Neuronal stem cell (in vitro differentiated cells): ENCODE data around the gene ITPRIPL2.

ENCODE experiments used
- DNase-seq: peaks from one replicate; pipeline ENCODE4 v3.0.0-alpha.2; 2013; ENCODE audit warnings: low spot score
- H2AFZ ChIP-seq: one replicate; pipeline ENCODE4 v1.6.1; 2013; ENCODE audit warnings: mild to moderate bottlenecking, low read length, inconsistent platforms
- H2AK5ac ChIP-seq: 2 replicates; pipeline ENCODE4 v1.6.1; 2013; ENCODE audit warnings: low read depth, mild to moderate bottlenecking, inconsistent platforms, low read length, moderate library complexity, mixed read lengths
- H2BK120ac ChIP-seq: 2 replicates; pipeline ENCODE4 v1.6.1; 2013; ENCODE audit warnings: low read depth, mild to moderate bottlenecking, inconsistent platforms, low read length, moderate library complexity, mixed read lengths
- H2BK12ac ChIP-seq: one replicate; pipeline ENCODE4 v1.6.1; 2013; ENCODE audit warnings: low read length, inconsistent platforms
- H2BK15ac ChIP-seq: 2 replicates; pipeline ENCODE4 v1.6.1; 2013; ENCODE audit warnings: mild to moderate bottlenecking, low read length, inconsistent platforms, mixed read lengths
- H2BK5ac ChIP-seq: one replicate; pipeline ENCODE4 v1.6.1; 2013; ENCODE audit warnings: inconsistent platforms, mild to moderate bottlenecking, low read length, moderate library complexity
- H3K14ac ChIP-seq: one replicate; pipeline ENCODE4 v1.6.1; 2013; ENCODE audit warnings: low read length, inconsistent platforms
- H3K18ac ChIP-seq: 2 replicates; pipeline ENCODE4 v1.6.1; 2013; ENCODE audit warnings: low read length, inconsistent platforms
- H3K23ac ChIP-seq: 2 replicates; pipeline ENCODE4 v1.6.1; 2013; ENCODE audit warnings: low read depth, mild to moderate bottlenecking, mixed read lengths, low read length, inconsistent platforms; ENCODE audit not compliant: poor library complexity
- H3K27ac ChIP-seq: replicated peaks from 3 replicates; pipeline ENCODE4 v1.5.1; 2013; ENCODE audit warnings: low read length, inconsistent platforms
- H3K27me3 ChIP-seq, 3 experiments: 2 replicates each; pipeline ENCODE4 v1.6.1; 2013; ENCODE audit warnings: low read length in 3 of 3, mild to moderate bottlenecking in 2 of 3, inconsistent platforms in 1 of 3, low read depth in 1 of 3, mixed read lengths in 1 of 3, moderate library complexity in 1 of 3; ENCODE audit not compliant: control insufficient read depth in 3 of 3, insufficient read depth in 3 of 3
- H3K36me3 ChIP-seq, 2 donors: replicated peaks in 1 of 2; 2 replicates each; pipeline ENCODE4 v1.6.1; 2013; ENCODE audit warnings: low read length in 2 of 2; ENCODE audit not compliant: control insufficient read depth in 2 of 2, insufficient read depth in 2 of 2
- H3K4ac ChIP-seq: 2 replicates; pipeline ENCODE4 v1.6.1; 2013; ENCODE audit warnings: inconsistent platforms, mild to moderate bottlenecking, low read length, moderate library complexity
- H3K4me1 ChIP-seq, 2 donors: 1 replicate in 1 of 2; 2 replicates in 1 of 2; pipeline ENCODE4 v1.6.1; 2013; ENCODE audit warnings: low read length in 2 of 2, low read depth in 1 of 2; ENCODE audit not compliant: control insufficient read depth in 2 of 2, insufficient read depth in 1 of 2
- H3K4me2 ChIP-seq: one replicate; pipeline ENCODE4 v1.6.1; 2013; ENCODE audit warnings: mild to moderate bottlenecking, low read length, inconsistent platforms; ENCODE audit not compliant: insufficient read depth, poor library complexity, severe bottlenecking
- H3K4me3 ChIP-seq, 2 donors: 2 replicates each; pipeline ENCODE4 v1.5.1; 2013; ENCODE audit warnings: low read length in 2 of 2, mild to moderate bottlenecking in 2 of 2, inconsistent platforms in 1 of 2, moderate library complexity in 1 of 2
- H3K79me1 ChIP-seq: one replicate; pipeline ENCODE4 v1.6.1; 2013; ENCODE audit warnings: low read depth, mild to moderate bottlenecking, inconsistent platforms, low read length, moderate library complexity
- H3K9ac ChIP-seq: one replicate; pipeline ENCODE4 v1.6.1; 2013; ENCODE audit warnings: mild to moderate bottlenecking, low read depth, low read length, inconsistent platforms; ENCODE audit not compliant: poor library complexity
- H3K9me3 ChIP-seq, 2 donors: replicated peaks in 1 of 2; 2 replicates each; pipeline versions ENCODE3 to v1.6.1; 2013; ENCODE audit warnings: low read length in 2 of 2, mild to moderate bottlenecking in 2 of 2, inconsistent platforms in 1 of 2, low read depth in 1 of 2, mixed read lengths in 1 of 2, moderate library complexity in 1 of 2; ENCODE audit not compliant: control insufficient read depth in 2 of 2, insufficient read depth in 1 of 2
- H4K8ac ChIP-seq: one replicate; pipeline ENCODE4 v1.6.1; 2013; ENCODE audit warnings: low read depth, mild to moderate bottlenecking, inconsistent platforms, low read length, moderate library complexity
- H4K91ac ChIP-seq: one replicate; pipeline ENCODE4 v1.6.1; 2013; ENCODE audit warnings: low read length, low read depth, mild to moderate bottlenecking, inconsistent platforms; ENCODE audit not compliant: poor library complexity
- WGBS, 2 donors: extraction: QIAGEN DNeasy Blood & Tissue Kit; methylation state at CpG; one replicate each; pipeline ENCODE4 v1.1.7; 2013; ENCODE audit warnings: missing lambda C conversion rate in 2 of 2, mixed read lengths in 1 of 2; ENCODE audit not compliant: insufficient read length in 2 of 2, insufficient replicate concordance in 1 of 2; ENCODE audit errors: extremely low coverage in 2 of 2; 5-methylcytosine and 5-hydroxymethylcytosine counted together

Gene ITPRIPL2

GRCh38 chr16:19165101-19165500 is 51.3 kb downstream of the ITPRIPL2 start:
- no peak overlapping the region for H3K4me2 ChIP-seq
- no peak overlapping the region for H2BK15ac ChIP-seq
- no peak overlapping the region for H3K4me3 ChIP-seq
- H3K14ac ChIP-seq: no peak overlapping the region
- H3K36me3 ChIP-seq: no peaks in the 10 kb centered on the region
- no peak overlapping the region for H3K4ac ChIP-seq
- H2AFZ ChIP-seq: no peak overlapping the region
- H3K79me1 ChIP-seq: peaks cover 2% of the 10 kb centered on the region
- H2AK5ac ChIP-seq: no peak overlapping the region
- no peak overlapping the region for H3K9ac ChIP-seq
- no peak overlapping the region for H3K23ac ChIP-seq
- no peak for DNase-seq
- H4K91ac ChIP-seq: no peak overlapping the region
- H3K9me3 ChIP-seq: peaks cover 0 to 3% of the 10 kb centered on the region in 2 donors
- H3K27me3 ChIP-seq: peaks cover 0 to 41% (median 11%) of the 10 kb centered on the region in 3 experiments
- no peak overlapping the region for H3K18ac ChIP-seq
- H2BK120ac ChIP-seq: no peak overlapping the region
- H3K27ac ChIP-seq: no peak overlapping the region
- no peak overlapping the region for H2BK5ac ChIP-seq
- peaks cover 4 to 5% of the 10 kb centered on the region in 2 donors for H3K4me1 ChIP-seq
- WGBS, 2 donors: no CpG with 5 or more reads among the region's 5 CpGs
- no peak overlapping the region for H4K8ac ChIP-seq
- H2BK12ac ChIP-seq: no peak overlapping the region

- Histone ChIP-seq H4K8ac (no peak overlapping the region), H3K9me3 (peaks cover 0 to 5% of the 10 kb centered on the region in 2 donors), H2BK120ac (no peak overlapping the region), H3K18ac (peak overlapping the region; percentile 5), H4K91ac (no peak overlapping the region), H3K27me3 (peaks cover 0 to 51% (median 14%) of the 10 kb centered on the region in 3 experiments), H2BK12ac (no peak overlapping the region), H3K14ac (no peak overlapping the region), H2AFZ (no peak overlapping the region), H3K9ac (no peak overlapping the region), H2BK5ac (no peak overlapping the region), H3K4me3 (no peak overlapping the region), H3K4ac (no peak overlapping the region), H3K27ac (no peak overlapping the region), H2AK5ac (no peak overlapping the region), H3K4me2 (no peak overlapping the region), H3K23ac (no peak overlapping the region), H3K36me3 (no peaks in the 10 kb centered on the region), H2BK15ac (no peak overlapping the region), H3K79me1 (peaks cover 2% of the 10 kb centered on the region), H3K4me1 (peaks cover 4 to 5% of the 10 kb centered on the region in 2 donors)
- no peak for DNase-seq
- WGBS, 2 donors: no CpG with 5 or more reads among the region's 2 CpGs
Measured at GRCh38 chr16:19166500-19166899, 52.7 kb downstream of the ITPRIPL2 start.

GRCh38 chr16:19167710-19168370 is 54.1 kb downstream of the ITPRIPL2 start, which contains the start of gene SYT17:
SYT17 (plus strand) TSS chr16:19168240; CDS start chr16:19168647, 407 bp downstream.
- H3K9me3 ChIP-seq: peaks cover 0 to 5% of the 10 kb centered on the region in 2 donors
- peak within 1 kb of the TSS; percentile 76 for H2BK120ac ChIP-seq
- peak within 1 kb of the TSS; percentile 87 for H3K4me2 ChIP-seq
- H2AFZ ChIP-seq: peak within 1 kb of the TSS; percentile 95
- peak within 1 kb of the TSS; percentile 51 for H3K23ac ChIP-seq
- peak; percentile 83 for DNase-seq
- H2BK5ac ChIP-seq: peak within 1 kb of the TSS; percentile 67
- H3K4me1 ChIP-seq: peaks cover 4 to 5% of the 10 kb centered on the region in 2 donors
- H3K18ac ChIP-seq: peak within 1 kb of the TSS; percentile 98
- peak within 1 kb of the TSS; percentile 93 for H3K9ac ChIP-seq
- no peak within 1 kb of the TSS for H3K4ac ChIP-seq
- H3K27ac ChIP-seq: no peak within 1 kb of the TSS
- peaks cover 0 to 60% (median 14%) of the 10 kb centered on the region in 3 experiments for H3K27me3 ChIP-seq
- no peak within 1 kb of the TSS for H4K8ac ChIP-seq
- H2BK12ac ChIP-seq: peak within 1 kb of the TSS; percentile 99
- peak within 1 kb of the TSS; percentile 80 for H2AK5ac ChIP-seq
- WGBS, 2 donors: no CpG with 5 or more reads among the region's 63 CpGs
- H2BK15ac ChIP-seq: peak within 1 kb of the TSS; percentile 79
- H3K79me1 ChIP-seq: peaks cover 2% of the 10 kb centered on the region
- no peaks in the 10 kb centered on the region for H3K36me3 ChIP-seq
- peak within 1 kb of the TSS; percentile 56 for H3K14ac ChIP-seq
- H4K91ac ChIP-seq: peak within 1 kb of the TSS; percentile 48
- peak within 1 kb of the TSS; percentile 45 to 93 for H3K4me3 ChIP-seq

- Histone ChIP-seq H3K23ac (peak overlapping the region; percentile 51), H2BK12ac (peak overlapping the region; percentile 43)
- WGBS, 2 donors: no CpG with 5 or more reads among the region's 68 CpGs
Measured at GRCh38 chr16:19168371-19169081, 54.8 kb downstream of the ITPRIPL2 start.

More at GRCh38 chr16:19168371-19169081, 54.8 kb downstream of the ITPRIPL2 start:
- peak overlapping the region; percentile 45 to 93 for H3K4me3 ChIP-seq
- peaks cover 0 to 59% (median 14%) of the 10 kb centered on the region in 3 experiments for H3K27me3 ChIP-seq
- peak overlapping the region; percentile 91 for H3K9ac ChIP-seq
- peak overlapping the region; percentile 98 for H3K18ac ChIP-seq
- peak overlapping the region; percentile 79 for H2BK15ac ChIP-seq
- peak overlapping the region; percentile 95 for H2AFZ ChIP-seq
- peaks cover 2% of the 10 kb centered on the region for H3K79me1 ChIP-seq
- H3K9me3 ChIP-seq: peaks cover 0 to 2% of the 10 kb centered on the region in 2 donors
- H3K4ac ChIP-seq: no peak overlapping the region
- H4K91ac ChIP-seq: peak overlapping the region; percentile 48
- peak overlapping the region; percentile 67 for H2BK5ac ChIP-seq
- H3K4me1 ChIP-seq: peaks cover 4 to 5% of the 10 kb centered on the region in 2 donors
- no peak overlapping the region for H3K27ac ChIP-seq
- H2BK120ac ChIP-seq: peak overlapping the region; percentile 76
- peak overlapping the region; percentile 80 for H2AK5ac ChIP-seq
- no peaks in the 10 kb centered on the region for H3K36me3 ChIP-seq
- no peak overlapping the region for H4K8ac ChIP-seq
- peak overlapping the region; percentile 56 for H3K14ac ChIP-seq
- DNase-seq: peak; percentile 21
- H3K4me2 ChIP-seq: peak overlapping the region; percentile 87
